Measurements from ENCODE around the gene DNAH14.
"Not testable (repeated sequence)": the region's sequence is repeated elsewhere in the genome, so short reads cannot be mapped to it uniquely, and the experiment has no call there.

Gene DNAH14

GRCh38 chr1:225159793-225160192 lies 230.3 kb downstream of the DNAH14 start:
- no peak for DNase-seq

GRCh38 chr1:225177409-225177808 lies 247.9 kb downstream of the DNAH14 start:
- DNase-seq: not testable (repeated sequence)

- no peak for DNase-seq
Measured at GRCh38 chr1:225179686-225180085, 250.2 kb downstream of the DNAH14 start.

GRCh38 chr1:225182716-225183115 lies 253.2 kb downstream of the DNAH14 start:
- DNase-seq: no peak

GRCh38 chr1:225191199-225191753 lies 261.8 kb downstream of the DNAH14 start:
- DNase-seq: no peak

- DNase-seq: no peak
Measured at GRCh38 chr1:225201447-225201846, 272.0 kb downstream of the DNAH14 start.

GRCh38 chr1:225207791-225208190 lies 278.3 kb downstream of the DNAH14 start:
- DNase-seq: no peak

- peak; percentile 21 for DNase-seq
Measured at GRCh38 chr1:225209153-225209552, 279.7 kb downstream of the DNAH14 start.

- DNase-seq: not testable (repeated sequence)
Measured at GRCh38 chr1:225210180-225210579, 280.7 kb downstream of the DNAH14 start.

GRCh38 chr1:225211694-225212442 lies 282.4 kb downstream of the DNAH14 start:
- not testable (repeated sequence) for DNase-seq

GRCh38 chr1:225224287-225224686 lies 294.8 kb downstream of the DNAH14 start:
- no peak for DNase-seq

GRCh38 chr1:225225681-225226080 lies 296.2 kb downstream of the DNAH14 start:
- DNase-seq: no peak

GRCh38 chr1:225228871-225229303 lies 299.4 kb downstream of the DNAH14 start:
- DNase-seq: no peak

- not testable (repeated sequence) for DNase-seq
Measured at GRCh38 chr1:225229429-225229828, 300.0 kb downstream of the DNAH14 start.

GRCh38 chr1:225230483-225230882 lies 301.0 kb downstream of the DNAH14 start:
- DNase-seq: no peak

- DNase-seq: not testable (repeated sequence)
Measured at GRCh38 chr1:225232930-225233329, 303.5 kb downstream of the DNAH14 start.

- no peak for DNase-seq
Measured at GRCh38 chr1:225242611-225243010, 313.1 kb downstream of the DNAH14 start.

- no peak for DNase-seq
Measured at GRCh38 chr1:225250432-225250831, 321.0 kb downstream of the DNAH14 start.

- no peak for DNase-seq
Measured at GRCh38 chr1:225253173-225253572, 323.7 kb downstream of the DNAH14 start.

- DNase-seq: no peak
Measured at GRCh38 chr1:225253784-225254183, 324.3 kb downstream of the DNAH14 start.

GRCh38 chr1:225254676-225255075 lies 325.2 kb downstream of the DNAH14 start:
- no peak for DNase-seq

GRCh38 chr1:225257081-225257480 lies 327.6 kb downstream of the DNAH14 start:
- DNase-seq: no peak

- no peak for DNase-seq
Measured at GRCh38 chr1:225258811-225259210, 329.3 kb downstream of the DNAH14 start.

GRCh38 chr1:225259542-225259941 lies 330.1 kb downstream of the DNAH14 start:
- DNase-seq: no peak

- DNase-seq: no peak
Measured at GRCh38 chr1:225260319-225260718, 330.8 kb downstream of the DNAH14 start.

All from DMS153 (cell line).